Transverse colon (tissue), 4 donors: ENCODE data around the gene TMEM208. TPM values are rescaled to one million over a fixed set of nuclear protein-coding genes. Genes with fewer than 3 reads are reported as not detected.

ENCODE experiments used
- DNase-seq: peaks from one replicate; pipeline ENCODE4 v3.0.0-alpha.2; 2019
- H3K27ac ChIP-seq, 4 donors: fragments of 200-600 bp; sonication (generic); 2 replicates each; pipeline ENCODE4 v1.5.1; 2016 to 2018; ENCODE audit warnings: inconsistent platforms in 4 of 4
- H3K27me3 ChIP-seq: fragments of 200-600 bp; sonication (generic); 2 replicates; pipeline ENCODE4 v1.5.1; 2017; ENCODE audit warnings: inconsistent platforms
- H3K36me3 ChIP-seq, 4 donors: fragments of 200-600 bp; sonication (generic); 2 replicates each; pipeline ENCODE4 v1.5.1; 2017 to 2019; ENCODE audit warnings: inconsistent platforms in 4 of 4
- H3K4me1 ChIP-seq, 4 donors: fragments of 200-600 bp; sonication (generic); 2 replicates each; pipeline ENCODE4 v1.5.1; 2017 to 2020; ENCODE audit warnings: inconsistent platforms in 4 of 4
- H3K4me3 ChIP-seq, 4 donors: fragments of 200-600 bp; sonication (generic); 1 replicate in 1 of 4; 2 replicates in 3 of 4; pipeline versions ENCODE4 v1.5.1 to v1.6.1; 2017 to 2019; ENCODE audit warnings: inconsistent platforms in 4 of 4
- H3K9me3 ChIP-seq, 2 donors: fragments of 200-600 bp; sonication (generic); 2 replicates each; pipeline ENCODE4 v1.5.1; 2017 to 2019; ENCODE audit warnings: inconsistent platforms in 2 of 2
- EP300 ChIP-seq: sonication (generic); formaldehyde crosslinking; IDR thresholded peaks from one replicate; pipeline ENCODE4 v1.6.1; 2017; ENCODE audit warnings: antibody characterized with exemption, low read depth
- POLR2A ChIP-seq: fragments of 450-650 bp; IDR thresholded peaks from one replicate; pipeline ENCODE4 v1.6.1; 2016; ENCODE audit warnings: antibody characterized with exemption, mild to moderate bottlenecking, moderate library complexity
- POLR2AphosphoS5 ChIP-seq, 3 donors: sonication (generic); formaldehyde crosslinking; IDR thresholded peaks; one replicate each; pipeline ENCODE4 v1.6.1; 2016; ENCODE audit warnings: antibody characterized with exemption in 3 of 3
- WGBS, 2 donors: methylation state at CpG; one replicate each; pipeline ENCODE4 v1.1.5; 2018; ENCODE audit warnings: low coverage in 1 of 2; 5-methylcytosine and 5-hydroxymethylcytosine counted together
- in situ Hi-C, 4 donors: fragments of 200-750 bp; cut with MboI; loops; one replicate each; pipeline versions ENCODE4 v1.15.0 to v1.15.1; 2017; ENCODE audit warnings: low sequenced_read_pairs in 3 of 4, low pct_ligation_motif_present in 1 of 4, low pct_unique_long_range_greater_than_20kb in 1 of 4
- intact Hi-C: fragments of 100-400 bp; cut with DNase I; formaldehyde crosslinking; loops from one replicate; pipeline ENCODE4 v1.15.1; 2023; ENCODE audit warnings: low total_unique reads
- total RNA-seq, 4 donors: library from RNA; depleted of rRNA; stranded (reverse); fragments of >200 nt; gene quantifications; one replicate each; pipeline ENCODE4 v1.1.0, GENCODE V29; 2016
- TF ChIP-seq, protein P1 (sequence below), 5 experiments: fragments of 200-600 bp in 3 of 5; fragments of 450-650 bp in 2 of 5; sonication (generic) in 3 of 5; IDR thresholded peaks; 1 replicate in 2 of 5; 2 replicates in 3 of 5; pipeline ENCODE4 v1.5.1; 2016 to 2017; ENCODE audit warnings: antibody characterized with exemption in 5 of 5, inconsistent platforms in 3 of 5, mild to moderate bottlenecking in 2 of 5, moderate library complexity in 1 of 5

Gene TMEM208
- total RNA-seq, result 10 to 100 TPM in 3 of 4 donors, not detected in 1; 29.5 to 50.2 (median 39.3) TPM

DNA sequence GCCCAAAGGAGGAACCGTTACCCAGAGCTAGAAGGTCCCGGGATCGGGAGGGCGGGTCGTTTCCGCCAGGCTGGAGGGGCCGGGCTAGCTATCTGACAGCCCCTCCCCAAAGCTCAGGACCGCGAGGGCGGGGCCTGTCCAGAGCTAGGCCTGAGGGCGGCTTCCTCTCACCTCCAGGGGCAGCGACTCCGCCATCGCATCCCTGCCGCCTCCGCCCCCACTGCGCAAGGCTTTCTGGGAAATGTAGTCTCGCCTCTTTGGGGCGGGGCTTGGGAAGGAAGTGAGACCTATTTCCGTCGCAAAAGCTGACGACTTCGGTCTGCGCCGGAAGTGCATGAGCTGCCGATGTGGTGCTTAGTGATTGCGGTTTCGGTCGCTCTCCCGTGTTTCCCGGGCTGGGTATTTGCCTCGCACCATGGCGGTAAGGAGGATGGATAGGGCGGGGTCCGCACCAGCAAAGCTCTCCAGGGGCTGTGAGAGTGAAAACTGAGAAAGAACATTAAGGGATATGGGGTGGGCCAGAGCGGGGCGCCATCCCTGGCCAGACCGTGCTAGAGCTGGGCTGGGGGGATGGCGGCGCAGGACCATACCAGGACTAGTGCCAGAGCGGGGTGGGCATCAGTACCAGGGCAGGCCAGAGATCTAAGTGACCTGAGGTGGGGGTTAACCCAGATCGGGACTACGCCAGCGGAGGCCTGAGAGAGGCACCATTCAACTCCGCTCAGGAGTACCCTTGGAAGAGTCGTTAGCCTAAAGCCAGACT lies at the start of gene TMEM208:
Gene TMEM208 (plus strand): TSS at position 327 of the 763 bp plus-strand sequence. CDS start 89 bp downstream, at position 416.
- intact Hi-C loops, result no loop called here
- DNase-seq, result peak; percentile 98
- TF ChIP-seq EP300, result no peak
- TF ChIP-seq POLR2A, result peak; percentile 74
- TF ChIP-seq, protein P1, sequence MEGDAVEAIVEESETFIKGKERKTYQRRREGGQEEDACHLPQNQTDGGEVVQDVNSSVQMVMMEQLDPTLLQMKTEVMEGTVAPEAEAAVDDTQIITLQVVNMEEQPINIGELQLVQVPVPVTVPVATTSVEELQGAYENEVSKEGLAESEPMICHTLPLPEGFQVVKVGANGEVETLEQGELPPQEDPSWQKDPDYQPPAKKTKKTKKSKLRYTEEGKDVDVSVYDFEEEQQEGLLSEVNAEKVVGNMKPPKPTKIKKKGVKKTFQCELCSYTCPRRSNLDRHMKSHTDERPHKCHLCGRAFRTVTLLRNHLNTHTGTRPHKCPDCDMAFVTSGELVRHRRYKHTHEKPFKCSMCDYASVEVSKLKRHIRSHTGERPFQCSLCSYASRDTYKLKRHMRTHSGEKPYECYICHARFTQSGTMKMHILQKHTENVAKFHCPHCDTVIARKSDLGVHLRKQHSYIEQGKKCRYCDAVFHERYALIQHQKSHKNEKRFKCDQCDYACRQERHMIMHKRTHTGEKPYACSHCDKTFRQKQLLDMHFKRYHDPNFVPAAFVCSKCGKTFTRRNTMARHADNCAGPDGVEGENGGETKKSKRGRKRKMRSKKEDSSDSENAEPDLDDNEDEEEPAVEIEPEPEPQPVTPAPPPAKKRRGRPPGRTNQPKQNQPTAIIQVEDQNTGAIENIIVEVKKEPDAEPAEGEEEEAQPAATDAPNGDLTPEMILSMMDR (IDR thresholded peaks at IDR 0.05), result peak in 1 of 5 experiments; percentile 48
- peak; percentile 89 to 93 (median 90) for TF ChIP-seq POLR2AphosphoS5 (IDR thresholded peaks at IDR 0.05)

DNA sequence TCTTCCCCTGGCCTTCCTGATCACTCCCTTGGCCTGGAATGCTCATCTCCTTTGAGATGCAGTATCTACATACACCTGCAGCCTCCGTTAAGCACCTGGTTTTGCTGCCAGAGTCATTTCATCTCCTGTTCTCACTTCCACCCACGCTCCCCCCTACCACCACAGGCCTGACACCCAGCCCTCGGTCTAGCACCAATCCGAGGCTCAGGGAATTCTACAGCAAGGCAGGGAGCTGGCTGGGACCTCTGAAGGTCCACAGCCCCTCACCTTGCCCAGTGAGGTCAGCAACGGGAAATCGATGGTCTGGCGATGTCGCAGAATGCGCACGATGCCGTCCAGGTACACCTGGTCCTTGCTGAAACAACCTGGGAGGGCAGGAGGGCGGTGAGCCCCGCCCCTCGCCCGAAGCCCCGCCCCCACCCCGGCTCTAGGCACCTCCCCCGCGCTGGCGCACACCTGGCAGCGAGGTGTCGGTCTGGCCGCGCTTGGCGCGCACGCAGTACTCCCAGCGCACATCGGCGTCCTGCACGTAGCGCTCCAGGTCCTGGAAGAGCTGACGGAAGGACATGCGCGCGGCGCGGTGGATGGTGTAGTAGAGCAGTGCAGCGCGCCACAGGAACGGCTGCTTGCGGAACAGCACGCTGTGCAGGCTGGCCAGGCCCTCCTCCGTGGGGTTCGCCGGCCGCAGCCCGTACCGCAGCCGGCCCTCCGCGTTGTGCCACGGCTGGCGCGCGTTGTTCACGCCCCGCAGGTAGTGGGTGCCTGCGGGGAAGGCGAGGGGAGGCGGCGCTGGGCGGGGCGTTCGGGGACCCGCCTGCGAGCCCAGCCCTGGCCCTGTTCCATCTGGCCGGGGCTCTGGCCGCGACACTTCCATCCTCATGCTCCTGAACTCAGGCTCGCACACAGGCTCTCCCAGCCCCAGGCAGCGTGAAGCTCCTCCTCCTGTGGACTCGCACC lies 48.9 kb upstream of the TMEM208 start:
- Histone ChIP-seq H3K36me3 (no peaks in the 10 kb centered on the region), H3K27me3 (no peaks in the 10 kb centered on the region), H3K4me1 (peaks cover 31 to 45% (median 35%) of the 10 kb centered on the region in 4 donors), H3K4me3 (peak overlapping the region; percentile 16 to 49 (median 40)), H3K9me3 (no peaks in the 10 kb centered on the region), H3K27ac (peak overlapping the region; percentile 63 to 93 (median 82))
- WGBS, 2 donors, result 4 to 50% methylated on average over 2 to 62 of the region's 73 CpGs
- intact Hi-C loops (no loop called here), in situ Hi-C loops (no loop called here)
- peak; percentile 55 to 88 (median 83) for TF ChIP-seq POLR2AphosphoS5 (IDR thresholded peaks at IDR 0.05)
- no peak for TF ChIP-seq EP300
- TF ChIP-seq, protein P1 (IDR thresholded peaks at IDR 0.05), result peak in 2 of 5 experiments; percentile 12 to 46
- peak; percentile 67 for TF ChIP-seq POLR2A
- DNase-seq, result peak; percentile 87

More for the DNA sequence above, at the start of gene TMEM208:
- Histone ChIP-seq H3K4me1 (peaks cover 7 to 21% (median 16%) of the 10 kb centered on the region in 4 donors), H3K36me3 (peaks cover 0 to 18% (median 9%) of the 10 kb centered on the region in 4 donors), H3K4me3 (peak within 1 kb of the TSS; percentile 68 to 94 (median 82)), H3K27ac (peak within 1 kb of the TSS; percentile 82 to 86 (median 84)), H3K27me3 (no peaks in the 10 kb centered on the region), H3K9me3 (no peaks in the 10 kb centered on the region)
- in situ Hi-C loops, result no loop called here
- 0% methylated on average over 45 of the region's 46 CpGs; no CpG with 5 or more reads in 1 of the 2 donors for WGBS, 2 donors

DNA sequence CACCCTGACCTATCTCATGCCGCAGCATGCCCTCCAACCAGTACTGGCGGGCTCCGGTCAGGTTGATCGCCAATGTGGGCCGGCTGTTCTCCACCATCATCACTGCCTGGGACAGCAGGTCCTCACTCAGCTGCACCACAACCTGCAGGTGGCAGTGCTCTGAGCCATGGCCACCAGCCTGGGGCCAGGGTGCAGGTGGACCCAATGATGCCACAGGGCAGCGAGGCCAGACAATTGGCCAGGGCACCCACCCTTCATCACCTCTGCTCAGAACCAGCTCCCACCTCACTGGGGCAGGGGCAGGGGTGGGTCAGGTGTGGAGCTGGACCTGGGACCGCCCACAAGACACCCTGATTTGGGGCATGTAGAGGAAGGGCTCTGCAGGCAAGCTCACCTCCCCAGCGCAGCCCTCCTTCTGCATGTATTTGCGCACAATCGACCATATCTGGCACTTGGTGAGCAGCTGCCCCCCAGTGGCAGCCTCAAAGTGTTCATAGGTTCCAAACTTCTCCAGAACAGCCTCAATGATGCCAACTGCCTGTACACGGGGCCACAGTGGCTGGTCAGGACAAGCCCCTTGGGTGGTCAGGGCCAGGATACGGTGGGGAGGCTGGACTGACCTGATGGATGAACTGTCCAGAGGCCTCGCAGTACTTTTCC lies 47.4 kb upstream of the TMEM208 start:
- DNase-seq, result no peak
- intact Hi-C loops (no loop called here), in situ Hi-C loops (no loop called here)
- H3K27me3 ChIP-seq, result no peaks in the 10 kb centered on the region
- 89 to 97% methylated on average over 6 to 13 of the region's 13 CpGs for WGBS, 2 donors
- H3K27ac ChIP-seq, result no peak overlapping the region
- H3K4me1 ChIP-seq, result peaks cover 23 to 38% (median 29%) of the 10 kb centered on the region in 4 donors
- TF ChIP-seq POLR2A (no peak), POLR2AphosphoS5 (IDR thresholded peaks at IDR 0.05) (no peak), EP300 (no peak)
- TF ChIP-seq, protein P1 (IDR thresholded peaks at IDR 0.05), result no peak
- no peak overlapping the region for H3K4me3 ChIP-seq
- H3K9me3 ChIP-seq, result no peaks in the 10 kb centered on the region
- no peaks in the 10 kb centered on the region for H3K36me3 ChIP-seq
